Vagina (tissue), 2 donors: ENCODE data around the gene NSUN3. TPM values are rescaled to one million over a fixed set of nuclear protein-coding genes. Genes with fewer than 3 reads are reported as not detected.
"Not testable (repeated sequence)": the region's sequence is repeated elsewhere in the genome, so short reads cannot be mapped to it uniquely, and the experiment has no call there.

Experiments used
- DNase-seq, 2 donors: peaks; one replicate each; pipeline ENCODE4 v3.0.0-alpha.2; 2017; ENCODE audit errors: extremely low spot score in 2 of 2
- H3K27ac ChIP-seq: fragments of 200-600 bp; sonication (generic); one replicate; pipeline ENCODE4 v1.5.1; 2019
- H3K27me3 ChIP-seq: fragments of 200-600 bp; sonication (generic); one replicate; pipeline ENCODE4 v1.5.1; 2019
- H3K36me3 ChIP-seq, 2 donors: fragments of 200-600 bp; sonication (generic); one replicate each; pipeline ENCODE4 v1.5.1; 2017 to 2019
- H3K4me1 ChIP-seq: fragments of 200-600 bp; sonication (generic); one replicate; pipeline ENCODE4 v1.5.1; 2019
- H3K4me3 ChIP-seq, 2 donors: fragments of 200-600 bp; sonication (generic); 1 replicate in 1 of 2; 2 replicates in 1 of 2; pipeline ENCODE4 v1.5.1; 2016 to 2019
- H3K9me3 ChIP-seq: fragments of 200-600 bp; sonication (generic); one replicate; pipeline ENCODE4 v1.5.1; 2019
- CTCF ChIP-seq, 3 experiments: fragments of 450-650 bp in 2 of 3; fragments of 200-600 bp in 1 of 3; sonication (generic) in 1 of 3; IDR thresholded peaks; one replicate each; pipeline ENCODE4 v1.5.1; 2017 to 2019; ENCODE audit warnings: antibody characterized with exemption in 3 of 3, mild to moderate bottlenecking in 2 of 3, moderate library complexity in 2 of 3
- POLR2A ChIP-seq, 2 donors: fragments of 450-650 bp; IDR thresholded peaks; one replicate each; pipeline ENCODE4 v1.6.1; 2017; ENCODE audit warnings: antibody characterized with exemption in 2 of 2, mild to moderate bottlenecking in 2 of 2, moderate library complexity in 2 of 2
- POLR2AphosphoS5 ChIP-seq, 2 donors: sonication (generic); formaldehyde crosslinking; IDR thresholded peaks; one replicate each; pipeline ENCODE4 v1.9.0; 2017; ENCODE audit warnings: antibody characterized with exemption in 2 of 2, mild to moderate bottlenecking in 2 of 2, low read depth in 1 of 2; ENCODE audit not compliant: insufficient read depth in 1 of 2
- intact Hi-C: fragments of 100-400 bp; cut with DNase I; formaldehyde crosslinking; loops from one replicate; pipeline ENCODE4 v1.15.1; 2023
- total RNA-seq: library from RNA; depleted of rRNA; stranded (reverse); fragments of >200 nt; gene quantifications from one replicate; pipeline ENCODE4 v1.2.3, GENCODE V29; 2016

The NSUN3 gene
- total RNA-seq, 1 donor from 2014 or later: 15.7 TPM

GRCh38 chr3:94069194-94069813 lies 6.4 kb downstream of the NSUN3 start:
- Histone ChIP-seq H3K27ac (no peak overlapping the region), H3K4me1 (peaks cover 18% of the 10 kb centered on the region)
- TF ChIP-seq CTCF (IDR thresholded peaks at IDR 0.05): peak; percentile 14 to 44 (median 44)
- no peak for TF ChIP-seq POLR2AphosphoS5 (IDR thresholded peaks at IDR 0.05; ENCODE audit: insufficient read depth in 1 of 2, low read depth in 1 of 2)

GRCh38 chr3:94070341-94070911 lies 7.6 kb downstream of the NSUN3 start:
- TF ChIP-seq POLR2A (IDR thresholded peaks at IDR 0.05) (no peak), POLR2AphosphoS5 (IDR thresholded peaks at IDR 0.05; ENCODE audit: insufficient read depth in 1 of 2, low read depth in 1 of 2) (no peak), CTCF (IDR thresholded peaks at IDR 0.05) (no peak)
- DNase-seq: no peak
- intact Hi-C loops: no loop called here
- no peaks in the 10 kb centered on the region for H3K27me3 ChIP-seq
- peaks cover 0 to 12% of the 10 kb centered on the region in 2 donors for H3K36me3 ChIP-seq
- H3K27ac ChIP-seq: no peak overlapping the region
- H3K9me3 ChIP-seq: no peaks in the 10 kb centered on the region
- peaks cover 8% of the 10 kb centered on the region for H3K4me1 ChIP-seq
- H3K4me3 ChIP-seq: no peak overlapping the region

More at GRCh38 chr3:94069194-94069813, 6.4 kb downstream of the NSUN3 start:
- H3K4me3 ChIP-seq: no peak overlapping the region
- DNase-seq: no peak
- intact Hi-C loops: loop anchor here (5.0 kb wide), 1 partner anchor 62 kb away; no protein-coding TSS in a partner anchor
- no peaks in the 10 kb centered on the region for H3K9me3 ChIP-seq
- no peaks in the 10 kb centered on the region for H3K27me3 ChIP-seq
- H3K36me3 ChIP-seq: peaks cover 0 to 12% of the 10 kb centered on the region in 2 donors

GRCh38 chr3:94071713-94072284 lies 8.9 kb downstream of the NSUN3 start:
- H3K9me3 ChIP-seq: no peaks in the 10 kb centered on the region
- no peak overlapping the region for H3K27ac ChIP-seq
- intact Hi-C loops: no loop called here
- DNase-seq: no peak
- H3K4me1 ChIP-seq: no peaks in the 10 kb centered on the region
- TF ChIP-seq POLR2A (IDR thresholded peaks at IDR 0.05): no peak
- H3K36me3 ChIP-seq: peaks cover 0 to 12% of the 10 kb centered on the region in 2 donors
- no peak overlapping the region for H3K4me3 ChIP-seq
- H3K27me3 ChIP-seq: no peaks in the 10 kb centered on the region

- Histone ChIP-seq H3K4me1 (no peaks in the 10 kb centered on the region), H3K27me3 (no peaks in the 10 kb centered on the region), H3K36me3 (peaks cover 0 to 7% of the 10 kb centered on the region in 2 donors), H3K9me3 (no peaks in the 10 kb centered on the region), H3K4me3 (no peak overlapping the region), H3K27ac (no peak overlapping the region)
- DNase-seq: no peak
- no peak for TF ChIP-seq POLR2AphosphoS5 (IDR thresholded peaks at IDR 0.05; ENCODE audit: insufficient read depth in 1 of 2, low read depth in 1 of 2)
- no peak for TF ChIP-seq POLR2A (IDR thresholded peaks at IDR 0.05)
- no peak for TF ChIP-seq CTCF (IDR thresholded peaks at IDR 0.05)
- intact Hi-C loops: no loop called here
Measured at GRCh38 chr3:94076055-94076454, 13.2 kb downstream of the NSUN3 start.

- intact Hi-C loops, H3K27me3 ChIP-seq, H3K27ac ChIP-seq, H3K4me1 ChIP-seq, H3K9me3 ChIP-seq, H3K36me3 ChIP-seq, DNase-seq, H3K4me3 ChIP-seq: not testable (repeated sequence)
Measured at GRCh38 chr3:94080552-94080951, 17.7 kb downstream of the NSUN3 start.

GRCh38 chr3:94081884-94082283 lies 19.0 kb downstream of the NSUN3 start:
- Histone ChIP-seq H3K4me3 (no peak overlapping the region), H3K27ac (no peak overlapping the region), H3K9me3 (no peaks in the 10 kb centered on the region), H3K27me3 (no peaks in the 10 kb centered on the region), H3K36me3 (peaks cover 0 to 6% of the 10 kb centered on the region in 2 donors), H3K4me1 (no peaks in the 10 kb centered on the region)
- TF ChIP-seq CTCF (IDR thresholded peaks at IDR 0.05) (no peak), POLR2AphosphoS5 (IDR thresholded peaks at IDR 0.05; ENCODE audit: insufficient read depth in 1 of 2, low read depth in 1 of 2) (no peak)
- DNase-seq: no peak
- intact Hi-C loops: no loop called here
